Mesendoderm (in vitro differentiated cells): ENCODE data around the gene LRRC15.
A peak's percentile ranks its signal among the peaks of the same experiment; 100 is the strongest.

Experiments used
- DNase-seq: peaks from one replicate; pipeline ENCODE4 v3.0.0; 2013
- H2AK5ac ChIP-seq: 2 replicates; pipeline ENCODE4 v1.6.1; 2013; ENCODE audit warnings: low read length, inconsistent platforms
- H2BK120ac ChIP-seq: 2 replicates; pipeline ENCODE4 v1.6.1; 2013; ENCODE audit warnings: low read depth, mild to moderate bottlenecking, low read length, moderate library complexity, mixed read lengths
- H2BK15ac ChIP-seq: replicated peaks from 2 replicates; pipeline ENCODE4 v1.6.1; 2013; ENCODE audit warnings: low read depth, mild to moderate bottlenecking, moderate library complexity
- H2BK5ac ChIP-seq: 2 replicates; pipeline ENCODE4 v1.6.1; 2013; ENCODE audit warnings: low read length, inconsistent platforms
- H3K18ac ChIP-seq: 2 replicates; pipeline ENCODE4 v1.6.1; 2013; ENCODE audit warnings: mild to moderate bottlenecking, low read length, mixed read lengths
- H3K23ac ChIP-seq: one replicate; pipeline ENCODE4 v1.6.1; 2013; ENCODE audit warnings: low read length
- H3K27ac ChIP-seq: 2 replicates; pipeline ENCODE4 v1.5.1; 2013; ENCODE audit warnings: low read depth, mild to moderate bottlenecking, inconsistent platforms, low read length, moderate library complexity
- H3K27me3 ChIP-seq: 2 replicates; pipeline ENCODE4 v1.6.1; 2013; ENCODE audit warnings: low read length, control low read depth, mild to moderate bottlenecking, inconsistent platforms; ENCODE audit not compliant: insufficient read depth, poor library complexity
- H3K36me3 ChIP-seq: 2 replicates; pipeline ENCODE4 v1.6.1; 2013; ENCODE audit warnings: low read length, inconsistent platforms; ENCODE audit not compliant: control insufficient read depth, insufficient read depth
- H3K4ac ChIP-seq: one replicate; pipeline ENCODE4 v1.6.1; 2013; ENCODE audit warnings: low read depth, mild to moderate bottlenecking, low read length, moderate library complexity
- H3K4me1 ChIP-seq: 2 replicates; pipeline ENCODE4 v1.6.1; 2013; ENCODE audit warnings: low read depth, low read length, inconsistent platforms; ENCODE audit not compliant: control insufficient read depth
- H3K4me2 ChIP-seq: 2 replicates; pipeline ENCODE4 v1.6.1; 2013; ENCODE audit warnings: low read length
- H3K4me3 ChIP-seq: 2 replicates; pipeline ENCODE4 v1.5.1; 2013; ENCODE audit warnings: mild to moderate bottlenecking, low read length
- H3K56ac ChIP-seq: one replicate; pipeline ENCODE4 v1.6.1; 2013; ENCODE audit warnings: low read length
- H3K79me1 ChIP-seq: 2 replicates; pipeline ENCODE4 v1.6.1; 2013; ENCODE audit warnings: low read length, inconsistent platforms
- H3K79me2 ChIP-seq: 2 replicates; pipeline ENCODE4 v1.6.1; 2013; ENCODE audit warnings: mild to moderate bottlenecking, low read length; ENCODE audit not compliant: control insufficient read depth, insufficient read depth
- H3K9ac ChIP-seq: 2 replicates; pipeline ENCODE4 v1.6.1; 2013; ENCODE audit warnings: low read length, inconsistent platforms
- H4K5ac ChIP-seq: one replicate; pipeline ENCODE4 v1.6.1; 2013; ENCODE audit warnings: low read length
- H4K8ac ChIP-seq: one replicate; pipeline ENCODE4 v1.6.1; 2013; ENCODE audit warnings: low read depth, mild to moderate bottlenecking, control low read depth, low read length, moderate library complexity
- WGBS: extraction: QIAGEN DNeasy Blood & Tissue Kit; methylation state at CpG from one replicate; pipeline ENCODE4 v1.1.7; 2013; ENCODE audit warnings: low lambda C conversion rate, missing lambda C conversion rate; ENCODE audit not compliant: insufficient coverage; ENCODE audit errors: extremely low coverage; 5-methylcytosine and 5-hydroxymethylcytosine counted together

The LRRC15 gene

DNA sequence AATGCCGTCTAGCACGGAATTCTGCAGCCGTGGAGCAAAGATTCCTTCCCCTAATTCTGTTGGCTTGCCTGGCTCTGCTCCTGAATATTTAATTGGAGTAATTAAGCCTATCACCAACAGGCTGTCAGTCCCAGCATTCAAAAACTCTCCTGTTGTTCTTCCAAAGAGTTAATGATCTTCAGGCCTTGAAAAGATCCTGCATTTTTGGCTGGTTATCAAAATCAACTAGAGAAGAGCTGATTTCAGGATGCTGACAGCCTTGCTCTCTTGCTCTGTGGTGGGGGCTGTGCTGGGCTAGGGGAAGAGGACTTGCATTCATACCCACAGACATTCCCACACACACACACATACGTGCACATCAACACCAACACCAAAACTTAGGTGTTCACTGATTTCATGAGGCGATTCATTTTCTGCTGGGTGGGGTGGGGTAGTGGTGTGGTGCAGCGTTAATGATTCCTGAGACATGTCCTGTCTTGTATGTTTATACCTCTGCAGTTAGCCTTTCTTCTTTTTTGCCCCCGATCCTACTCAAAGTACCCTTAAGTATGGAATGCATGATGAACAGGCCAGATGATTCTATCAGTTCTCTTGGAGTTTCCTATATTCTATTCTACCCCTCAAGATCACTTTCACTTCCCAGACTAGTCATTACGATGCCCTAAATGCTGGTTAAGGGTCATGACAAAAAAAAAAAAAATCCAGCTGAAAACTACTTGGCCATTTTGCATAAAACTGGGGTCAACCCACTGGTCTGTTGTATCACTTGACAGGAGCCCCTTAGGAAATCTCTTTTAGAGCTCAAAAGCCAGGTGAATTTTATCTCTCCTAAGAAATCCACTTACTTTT is 60.7 kb downstream of the LRRC15 start:
- H3K4me1 ChIP-seq = peaks cover 3% of the 10 kb centered on the region
- no peak overlapping the region for H3K4me2 ChIP-seq
- no peak overlapping the region for H4K5ac ChIP-seq
- no peak overlapping the region for H3K27ac ChIP-seq
- no peaks in the 10 kb centered on the region for H3K79me1 ChIP-seq
- no peak overlapping the region for H3K18ac ChIP-seq
- H3K36me3 ChIP-seq = no peaks in the 10 kb centered on the region
- no peak overlapping the region for H3K4me3 ChIP-seq
- H3K4ac ChIP-seq = no peak overlapping the region
- no peak for DNase-seq
- no peak overlapping the region for H2AK5ac ChIP-seq
- no peak overlapping the region for H3K23ac ChIP-seq
- H4K8ac ChIP-seq = no peak overlapping the region
- no CpG with 5 or more reads among the region's 8 CpGs for WGBS
- no peak overlapping the region for H2BK120ac ChIP-seq
- H3K9ac ChIP-seq = no peak overlapping the region
- H2BK5ac ChIP-seq = no peak overlapping the region
- H3K27me3 ChIP-seq = no peaks in the 10 kb centered on the region
- H3K79me2 ChIP-seq = no peaks in the 10 kb centered on the region
- H2BK15ac ChIP-seq = no peak overlapping the region
- H3K56ac ChIP-seq = no peak overlapping the region

DNA sequence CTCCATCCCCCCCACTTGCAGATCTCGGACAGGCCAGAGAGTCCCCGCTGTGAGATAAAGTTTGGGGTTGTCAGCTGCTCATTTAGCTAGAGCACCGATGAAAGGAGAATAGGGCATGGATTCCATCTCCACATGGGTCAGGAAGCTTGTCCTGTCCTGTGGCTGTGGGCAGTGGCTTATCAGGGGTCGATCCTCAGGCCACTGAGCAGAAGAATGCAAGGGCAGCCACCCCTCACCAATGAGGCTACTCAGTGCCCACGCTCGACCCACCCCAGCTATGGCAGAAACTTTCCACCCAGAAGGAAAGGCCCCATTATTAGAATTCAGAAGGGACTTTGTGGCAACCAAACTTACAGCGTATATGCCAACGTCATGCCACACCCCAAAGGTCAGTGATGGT is 61.7 kb downstream of the LRRC15 start:
- Histone ChIP-seq H2AK5ac (no peak overlapping the region), H3K4ac (no peak overlapping the region), H3K79me2 (no peaks in the 10 kb centered on the region), H3K36me3 (no peaks in the 10 kb centered on the region), H3K4me1 (peaks cover 3% of the 10 kb centered on the region), H3K4me3 (no peak overlapping the region), H3K79me1 (no peaks in the 10 kb centered on the region), H2BK5ac (no peak overlapping the region), H3K56ac (no peak overlapping the region), H3K4me2 (no peak overlapping the region), H4K5ac (no peak overlapping the region), H3K18ac (no peak overlapping the region), H3K27ac (no peak overlapping the region), H4K8ac (no peak overlapping the region), H3K27me3 (no peaks in the 10 kb centered on the region), H2BK120ac (no peak overlapping the region), H3K23ac (no peak overlapping the region), H2BK15ac (no peak overlapping the region), H3K9ac (no peak overlapping the region)
- WGBS = no CpG with 5 or more reads among the region's 8 CpGs
- no peak for DNase-seq

DNA sequence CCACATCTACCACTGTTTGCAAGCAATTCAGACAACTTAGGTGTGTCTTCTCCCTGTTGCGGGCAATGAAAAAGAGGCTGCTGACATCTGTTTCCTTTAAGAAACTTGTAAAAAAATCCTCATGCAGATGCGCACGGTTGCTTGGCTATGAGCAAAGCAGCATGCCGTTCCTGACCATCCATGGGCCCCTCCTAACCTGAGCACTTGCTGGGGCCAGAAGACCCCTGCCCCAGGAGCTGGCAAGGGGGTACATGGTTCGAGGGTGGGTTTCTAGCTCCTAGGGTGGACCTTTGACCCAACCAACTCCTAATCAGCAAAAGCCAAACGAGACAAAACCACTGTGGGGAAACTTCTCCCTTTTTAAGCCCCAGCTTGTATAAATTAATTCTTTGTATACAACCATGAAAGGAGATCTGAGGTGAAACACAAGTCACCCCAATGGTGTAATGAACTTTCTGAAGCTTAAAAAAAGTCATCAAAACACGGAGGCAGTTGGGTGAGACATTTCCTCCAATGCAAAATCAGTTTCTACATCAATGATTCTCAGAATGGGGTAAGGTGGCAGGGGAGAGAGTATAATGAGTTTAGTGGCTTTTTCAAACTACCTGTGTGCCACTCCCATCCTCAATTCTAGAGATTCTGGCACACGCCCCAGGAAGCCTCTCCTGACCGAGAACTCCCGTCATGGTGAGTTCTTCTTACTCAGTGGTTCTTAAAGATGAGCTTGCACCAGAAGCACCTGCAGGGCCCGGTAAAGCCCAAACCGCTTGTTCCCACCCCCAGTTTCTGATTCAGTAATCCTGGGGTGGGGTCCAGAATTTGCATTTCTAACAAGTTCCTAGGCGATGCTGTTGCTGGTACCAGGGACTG is 62.5 kb downstream of the LRRC15 start:
- DNase-seq = no peak
- no peaks in the 10 kb centered on the region for H3K36me3 ChIP-seq
- no peak overlapping the region for H2BK120ac ChIP-seq
- no peak overlapping the region for H3K9ac ChIP-seq
- no peak overlapping the region for H4K8ac ChIP-seq
- no peak overlapping the region for H3K23ac ChIP-seq
- WGBS = no CpG with 5 or more reads among the region's 13 CpGs
- no peaks in the 10 kb centered on the region for H3K79me2 ChIP-seq
- H4K5ac ChIP-seq = no peak overlapping the region
- H3K4me3 ChIP-seq = no peak overlapping the region
- H3K27ac ChIP-seq = no peak overlapping the region
- H3K79me1 ChIP-seq = no peaks in the 10 kb centered on the region
- H3K56ac ChIP-seq = no peak overlapping the region
- H3K4ac ChIP-seq = peak overlapping the region; percentile 9
- H2BK5ac ChIP-seq = no peak overlapping the region
- no peak overlapping the region for H2BK15ac ChIP-seq
- no peaks in the 10 kb centered on the region for H3K27me3 ChIP-seq
- no peak overlapping the region for H2AK5ac ChIP-seq
- H3K4me2 ChIP-seq = no peak overlapping the region
- peaks cover 3% of the 10 kb centered on the region for H3K4me1 ChIP-seq
- H3K18ac ChIP-seq = no peak overlapping the region

DNA sequence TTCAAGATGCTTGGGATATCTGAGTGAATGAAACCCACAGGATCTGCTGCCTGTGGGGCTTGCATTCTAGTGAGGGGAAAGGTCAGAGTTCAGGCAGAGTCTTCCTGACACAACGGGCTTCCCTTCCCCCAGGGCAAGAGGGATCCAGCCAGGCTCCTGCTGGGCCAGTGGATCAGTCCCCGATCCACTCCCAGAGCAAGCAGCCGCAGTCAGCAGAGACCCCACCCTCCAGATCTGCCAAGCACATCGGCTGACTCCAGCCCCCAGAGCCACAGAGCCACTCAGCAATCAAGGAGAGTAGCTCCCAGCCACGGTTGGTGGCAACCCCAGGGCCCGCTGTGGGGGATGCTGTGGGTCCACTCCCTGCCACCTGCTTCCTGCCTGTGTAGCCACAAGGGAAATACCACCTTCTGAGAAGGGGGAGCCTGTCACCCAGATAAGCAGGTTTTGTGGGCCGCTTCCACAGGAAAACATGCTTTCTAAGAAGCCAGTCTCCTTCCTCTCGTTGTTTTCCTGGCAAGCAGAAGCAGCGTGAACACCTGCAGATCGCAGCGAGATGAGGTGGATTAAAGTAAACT is 63.3 kb downstream of the LRRC15 start:
- Histone ChIP-seq H3K23ac (no peak overlapping the region), H3K18ac (no peak overlapping the region), H3K9ac (no peak overlapping the region), H3K36me3 (no peaks in the 10 kb centered on the region), H3K4me2 (no peak overlapping the region), H4K8ac (no peak overlapping the region), H3K27me3 (no peaks in the 10 kb centered on the region), H3K27ac (no peak overlapping the region), H3K79me1 (no peaks in the 10 kb centered on the region), H4K5ac (no peak overlapping the region), H3K56ac (no peak overlapping the region), H3K4me3 (no peak overlapping the region), H3K4me1 (peaks cover 3% of the 10 kb centered on the region), H2BK120ac (no peak overlapping the region), H3K4ac (no peak overlapping the region), H2AK5ac (no peak overlapping the region), H3K79me2 (no peaks in the 10 kb centered on the region), H2BK15ac (no peak overlapping the region), H2BK5ac (no peak overlapping the region)
- no peak for DNase-seq
- WGBS = no CpG with 5 or more reads among the region's 11 CpGs

DNA sequence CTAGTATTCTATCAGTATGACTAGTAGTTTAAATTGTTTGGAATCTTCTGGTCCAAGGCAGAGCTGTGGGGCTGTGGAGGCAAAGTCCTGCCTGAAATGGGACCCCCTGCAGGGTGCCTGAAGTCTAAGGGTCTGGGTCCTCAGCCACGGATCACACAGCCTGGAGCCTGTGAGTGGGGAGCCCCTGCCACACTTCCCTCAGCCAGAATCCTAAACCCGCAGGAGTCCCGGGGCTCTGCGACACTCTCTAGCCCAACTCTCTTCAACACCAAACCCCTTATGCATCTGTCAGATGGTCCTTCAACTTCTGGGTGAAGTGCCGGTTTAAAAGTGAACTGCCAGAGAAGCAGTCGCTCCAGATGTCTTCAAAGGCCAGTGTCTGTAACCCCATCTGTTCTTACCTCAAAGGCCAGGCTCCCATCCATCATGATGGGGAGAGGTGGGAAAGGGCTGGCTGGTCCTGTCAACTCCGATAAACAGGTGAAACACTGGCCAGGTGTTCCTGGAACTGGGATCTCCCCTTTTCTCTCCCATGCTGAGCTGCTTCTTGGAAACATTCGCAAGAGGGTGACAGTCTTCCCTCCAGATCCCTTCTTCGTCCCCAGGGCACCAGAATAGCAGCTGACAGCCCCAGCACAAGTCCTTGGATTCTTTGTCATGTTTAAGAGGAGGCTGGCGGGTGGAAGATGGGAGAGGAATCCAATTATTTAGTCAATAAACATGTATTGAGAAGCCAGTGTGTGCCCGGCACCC is 64.0 kb downstream of the LRRC15 start:
- H3K23ac ChIP-seq = no peak overlapping the region
- no peak overlapping the region for H2BK15ac ChIP-seq
- no CpG with 5 or more reads among the region's 11 CpGs for WGBS
- no peak overlapping the region for H2BK5ac ChIP-seq
- H3K79me2 ChIP-seq = no peaks in the 10 kb centered on the region
- H2AK5ac ChIP-seq = no peak overlapping the region
- no peak overlapping the region for H3K56ac ChIP-seq
- no peak overlapping the region for H3K4me2 ChIP-seq
- no peak overlapping the region for H4K5ac ChIP-seq
- H3K4me3 ChIP-seq = no peak overlapping the region
- H3K79me1 ChIP-seq = no peaks in the 10 kb centered on the region
- H3K18ac ChIP-seq = no peak overlapping the region
- H3K36me3 ChIP-seq = no peaks in the 10 kb centered on the region
- H2BK120ac ChIP-seq = no peak overlapping the region
- no peak overlapping the region for H3K4ac ChIP-seq
- DNase-seq = no peak
- H3K27ac ChIP-seq = no peak overlapping the region
- no peak overlapping the region for H3K9ac ChIP-seq
- H3K4me1 ChIP-seq = peaks cover 3% of the 10 kb centered on the region
- no peaks in the 10 kb centered on the region for H3K27me3 ChIP-seq
- H4K8ac ChIP-seq = no peak overlapping the region
